Epithelial cell of esophagus (primary cell): ENCODE data around the gene ARRB1.

Source experiments
- DNase-seq: peaks from one replicate; pipeline ENCODE4 v3.0.0; 2010; ENCODE audit warnings: low read depth
- H3K4me3 ChIP-seq: 2 replicates; pipeline ENCODE4 v1.5.1; 2011; ENCODE audit warnings: mild to moderate bottlenecking, low read length, control low read depth
- TF ChIP-seq, protein P1 (sequence below): IDR thresholded peaks from 2 replicates; pipeline ENCODE4 v1.5.1; 2011; ENCODE audit warnings: low read depth, mild to moderate bottlenecking, low read length, control low read depth, inconsistent platforms; ENCODE audit not compliant: insufficient read depth; ENCODE audit errors: missing control alignments

The ARRB1 gene

GRCh38 chr11:75351791-75352587 is 528 bp upstream of the ARRB1 start:
- DNase-seq = no peak
- H3K4me3 ChIP-seq = peak overlapping the region; percentile 48
- TF ChIP-seq, protein P1, sequence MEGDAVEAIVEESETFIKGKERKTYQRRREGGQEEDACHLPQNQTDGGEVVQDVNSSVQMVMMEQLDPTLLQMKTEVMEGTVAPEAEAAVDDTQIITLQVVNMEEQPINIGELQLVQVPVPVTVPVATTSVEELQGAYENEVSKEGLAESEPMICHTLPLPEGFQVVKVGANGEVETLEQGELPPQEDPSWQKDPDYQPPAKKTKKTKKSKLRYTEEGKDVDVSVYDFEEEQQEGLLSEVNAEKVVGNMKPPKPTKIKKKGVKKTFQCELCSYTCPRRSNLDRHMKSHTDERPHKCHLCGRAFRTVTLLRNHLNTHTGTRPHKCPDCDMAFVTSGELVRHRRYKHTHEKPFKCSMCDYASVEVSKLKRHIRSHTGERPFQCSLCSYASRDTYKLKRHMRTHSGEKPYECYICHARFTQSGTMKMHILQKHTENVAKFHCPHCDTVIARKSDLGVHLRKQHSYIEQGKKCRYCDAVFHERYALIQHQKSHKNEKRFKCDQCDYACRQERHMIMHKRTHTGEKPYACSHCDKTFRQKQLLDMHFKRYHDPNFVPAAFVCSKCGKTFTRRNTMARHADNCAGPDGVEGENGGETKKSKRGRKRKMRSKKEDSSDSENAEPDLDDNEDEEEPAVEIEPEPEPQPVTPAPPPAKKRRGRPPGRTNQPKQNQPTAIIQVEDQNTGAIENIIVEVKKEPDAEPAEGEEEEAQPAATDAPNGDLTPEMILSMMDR = no peak

DNA sequence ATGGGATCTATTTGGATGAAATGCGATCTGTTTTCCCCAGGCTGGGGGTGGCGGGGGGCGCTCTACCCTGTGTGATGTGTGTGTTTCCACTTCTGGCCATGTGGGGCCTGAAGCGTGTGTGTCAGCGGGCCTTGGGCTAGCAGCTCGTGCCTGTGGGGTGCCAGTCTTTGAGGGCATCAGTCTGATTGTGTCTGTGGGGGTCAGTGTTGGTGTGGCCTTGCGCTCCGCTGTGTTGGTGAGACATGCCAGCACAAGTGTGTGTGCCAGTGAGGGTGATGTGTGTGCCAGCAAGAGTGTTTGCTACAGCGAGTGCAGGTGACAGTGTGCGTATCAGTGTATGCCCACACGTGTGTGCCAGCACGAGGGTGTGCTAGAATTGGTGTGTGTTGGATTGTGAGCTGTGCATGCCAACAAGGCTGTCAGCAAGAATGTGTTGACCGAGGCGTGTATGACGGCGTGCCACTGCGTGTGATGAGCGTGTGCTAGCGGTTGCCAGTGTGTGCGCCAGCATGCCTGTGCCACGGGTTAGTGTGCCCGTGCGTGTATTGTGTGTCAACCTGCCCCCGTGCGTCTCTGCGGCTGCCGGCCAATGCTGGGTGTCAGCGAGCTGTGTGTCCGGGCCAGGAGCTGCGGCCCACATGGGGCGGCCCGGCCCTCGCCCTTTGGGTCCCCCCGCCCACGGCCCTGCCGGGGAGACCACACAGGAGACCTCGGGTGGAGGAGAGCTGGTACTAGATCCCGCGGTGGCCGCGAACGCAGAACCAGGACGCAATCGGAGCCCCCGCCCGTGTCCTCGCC is 519 bp downstream of the ARRB1 start:
- TF ChIP-seq, protein P1 = no peak
- peak overlapping the region; percentile 25 for H3K4me3 ChIP-seq
- DNase-seq = peak; percentile 43

DNA sequence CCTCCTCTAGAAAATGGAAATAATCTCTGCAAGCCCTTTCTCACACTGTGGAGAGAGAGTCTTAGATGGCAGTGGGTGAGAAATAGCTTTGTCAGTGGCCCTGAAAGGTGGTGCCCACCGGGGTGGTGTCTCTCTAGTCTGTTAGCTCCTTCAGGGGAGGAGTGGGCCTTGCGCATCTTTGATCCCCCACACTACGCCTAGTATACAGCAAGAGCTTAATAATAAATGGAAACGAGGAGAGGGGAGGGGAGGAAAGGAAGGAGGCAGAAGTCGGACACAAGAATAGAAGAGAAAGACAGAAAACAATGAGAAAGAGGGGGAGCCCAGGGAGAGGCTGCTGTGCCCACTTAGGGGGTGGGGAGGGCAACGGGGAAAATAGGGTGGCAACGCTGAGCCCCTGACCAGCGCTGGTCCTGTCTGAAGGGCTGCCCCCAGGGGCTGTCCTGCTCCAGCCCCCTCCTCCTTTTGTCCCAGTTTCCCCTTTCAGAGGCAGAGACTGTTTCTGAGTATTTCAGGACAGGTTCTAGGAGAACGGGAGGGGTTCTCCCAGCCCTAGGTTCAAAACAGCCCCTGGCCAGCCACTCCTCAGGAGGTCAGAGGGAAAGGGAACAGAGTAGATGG is 1.2 kb downstream of the ARRB1 start:
- TF ChIP-seq, protein P1 = no peak
- DNase-seq = no peak
- no peak overlapping the region for H3K4me3 ChIP-seq

- H3K4me3 ChIP-seq = no peak overlapping the region
- TF ChIP-seq, protein P1 = no peak
Observed at GRCh38 chr11:75349521-75350116, 1.8 kb downstream of the ARRB1 start.

DNA sequence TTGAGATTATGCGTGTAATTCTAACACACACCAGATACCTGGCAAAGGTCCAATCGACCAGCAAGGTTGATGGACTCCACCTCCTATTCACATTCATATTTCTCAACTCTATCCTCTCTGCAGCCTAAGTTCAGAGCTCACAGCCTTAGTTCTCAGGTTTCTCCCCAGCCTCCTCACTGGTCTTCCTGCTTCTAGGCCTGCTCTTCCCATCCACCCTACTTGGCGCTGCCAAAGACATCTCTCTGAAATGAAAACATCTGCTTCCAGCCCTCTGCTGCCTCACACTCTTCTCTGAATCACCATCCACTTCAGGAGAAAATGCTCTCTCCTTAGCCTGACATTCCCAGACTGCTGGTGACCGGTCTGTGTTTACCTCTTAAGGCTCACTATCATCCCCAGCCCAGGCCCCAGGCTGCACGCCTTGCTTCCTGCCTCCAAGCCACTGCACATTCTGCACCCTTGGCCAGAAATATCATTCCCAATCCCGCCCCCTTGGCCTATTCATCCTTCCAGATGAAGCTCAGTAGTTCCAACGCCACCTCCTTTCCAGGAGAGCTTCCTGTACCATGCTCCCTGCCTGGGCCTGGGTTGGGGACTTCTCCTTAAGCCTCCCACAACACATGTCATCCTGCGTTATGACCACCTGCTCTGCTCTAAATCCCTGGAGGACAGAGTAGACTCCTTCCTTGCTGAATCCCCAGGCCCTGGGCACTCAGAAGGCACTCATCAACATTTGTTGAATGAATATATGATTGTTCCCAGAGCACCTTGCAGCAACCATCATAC is 3.5 kb downstream of the ARRB1 start:
- H3K4me3 ChIP-seq = no peak overlapping the region
- TF ChIP-seq, protein P1 = no peak
- peak; percentile 64 for DNase-seq

More at GRCh38 chr11:75349521-75350116, 1.8 kb downstream of the ARRB1 start:
- no peak for DNase-seq
